ENCODE results near the gene FAXC. TPM values are rescaled to one million over a fixed set of nuclear protein-coding genes. Genes with fewer than 3 reads are reported as not detected.
A peak's percentile ranks its signal among the peaks of the same experiment; 100 is the strongest.

The FAXC gene
- total and polyA plus RNA-seq, 10 donors, result 0.05 to 1.0 (median 0.25) TPM; not detected in 1

GRCh38 chr6:99334526-99335127 lies 14.8 kb downstream of the FAXC start:
- Histone ChIP-seq H3K27ac (no peak overlapping the region), H3K9me3 (no peaks in the 10 kb centered on the region), H3K4me1 (peaks cover 0 to 7% (median 3%) of the 10 kb centered on the region in 6 donors), H3K4me3 (no peak overlapping the region), H3K36me3 (no peaks in the 10 kb centered on the region), H3K27me3 (replicated peaks in 1 of 7) (peaks cover 0 to 30% (median 0%) of the 10 kb centered on the region in 7 donors)
- no peak for DNase-seq
- TF ChIP-seq POLR2A (IDR thresholded peaks at IDR 0.05), result no peak
- TF ChIP-seq CTCF (IDR thresholded peaks at IDR 0.05 in 8 of 11, conservative IDR thresholded peaks at IDR 0.05 in 3 of 11), result peak in 7 of 11 experiments; percentile 16 to 56 (median 32)
- WGBS, 5 donors, result 22 to 34% (median 32%) methylated on average over 2 of the region's 2 CpGs
- intact Hi-C loops (cut with DNase I; ENCODE audit: low total_unique reads), result no loop called here

- WGBS, 5 donors, result 69 to 84% (median 81%) methylated on average over 6 of the region's 6 CpGs
- H3K27ac ChIP-seq, result no peak overlapping the region
- intact Hi-C loops (cut with DNase I; ENCODE audit: low total_unique reads), result no loop called here
Measured at GRCh38 chr6:99333068-99333467, 16.4 kb downstream of the FAXC start.

GRCh38 chr6:99331531-99331930 lies 17.9 kb downstream of the FAXC start:
- no peak for DNase-seq
- Histone ChIP-seq H3K36me3 (no peaks in the 10 kb centered on the region), H3K27me3 (replicated peaks in 1 of 7) (peaks cover 0 to 6% (median 0%) of the 10 kb centered on the region in 7 donors), H3K27ac (no peak overlapping the region), H3K4me1 (peaks cover 0 to 7% (median 3%) of the 10 kb centered on the region in 6 donors), H3K9me3 (no peaks in the 10 kb centered on the region), H3K4me3 (no peak overlapping the region)
- TF ChIP-seq POLR2AphosphoS5 (IDR thresholded peaks at IDR 0.05) (no peak), POLR2A (IDR thresholded peaks at IDR 0.05) (no peak), CTCF (IDR thresholded peaks at IDR 0.05 in 8 of 11, conservative IDR thresholded peaks at IDR 0.05 in 3 of 11) (no peak)
- WGBS, 5 donors, result 41 to 66% (median 50%) methylated on average over 2 to 3 of the region's 3 CpGs
- intact Hi-C loops (cut with DNase I; ENCODE audit: low total_unique reads), result no loop called here

More at GRCh38 chr6:99333068-99333467, 16.4 kb downstream of the FAXC start:
- DNase-seq, result no peak
- Histone ChIP-seq H3K36me3 (no peaks in the 10 kb centered on the region), H3K9me3 (no peaks in the 10 kb centered on the region), H3K4me1 (peaks cover 0 to 7% (median 3%) of the 10 kb centered on the region in 6 donors), H3K4me3 (no peak overlapping the region), H3K27me3 (replicated peaks in 1 of 7) (peaks cover 0 to 17% (median 0%) of the 10 kb centered on the region in 7 donors)
- TF ChIP-seq POLR2A (IDR thresholded peaks at IDR 0.05) (no peak), CTCF (IDR thresholded peaks at IDR 0.05 in 8 of 11, conservative IDR thresholded peaks at IDR 0.05 in 3 of 11) (no peak), POLR2AphosphoS5 (IDR thresholded peaks at IDR 0.05) (no peak)

GRCh38 chr6:99330159-99330558 lies 19.3 kb downstream of the FAXC start:
- Histone ChIP-seq H3K36me3 (no peaks in the 10 kb centered on the region), H3K4me1 (peaks cover 0 to 7% (median 3%) of the 10 kb centered on the region in 6 donors), H3K27me3 (replicated peaks in 1 of 7) (no peaks in the 10 kb centered on the region), H3K9me3 (no peaks in the 10 kb centered on the region), H3K27ac (no peak overlapping the region), H3K4me3 (no peak overlapping the region)
- DNase-seq, result no peak
- intact Hi-C loops (cut with DNase I; ENCODE audit: low total_unique reads), result no loop called here
- TF ChIP-seq POLR2A (IDR thresholded peaks at IDR 0.05), result no peak
- TF ChIP-seq POLR2AphosphoS5 (IDR thresholded peaks at IDR 0.05), result no peak
- peak; percentile 15 to 75 (median 52) for TF ChIP-seq CTCF (IDR thresholded peaks at IDR 0.05 in 8 of 11, conservative IDR thresholded peaks at IDR 0.05 in 3 of 11)
- 0 to 9% (median 3%) methylated on average over 2 of the region's 2 CpGs for WGBS, 5 donors
